ENCODE data around the gene ZNF628. TPM values are rescaled to one million over a fixed set of nuclear protein-coding genes. Genes with fewer than 3 reads are reported as not detected.

Gene ZNF628
- total RNA-seq, 2 experiments from 2014 or later: 6.7 to 9.1 TPM

DNA sequence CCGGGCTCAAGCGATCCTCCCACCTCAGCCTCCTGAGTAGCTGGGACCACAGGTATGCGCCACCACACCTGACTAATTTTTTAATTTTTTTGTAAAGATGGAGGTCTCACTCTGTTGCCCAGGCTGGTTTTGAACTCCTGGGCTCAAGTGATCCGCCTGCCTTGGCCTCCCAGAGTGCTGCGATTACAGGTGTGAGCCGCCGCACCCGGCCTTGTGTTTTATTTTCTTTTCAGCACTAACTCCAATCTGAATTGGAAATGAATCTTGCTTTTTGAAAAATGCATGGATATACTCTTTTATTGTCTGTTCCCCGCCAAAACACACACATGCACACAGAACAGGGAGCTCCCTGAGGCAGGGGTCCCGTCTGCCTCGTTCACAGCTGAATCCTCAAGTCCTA lies 13.7 kb upstream of the ZNF628 start:
- Mint-ChIP-seq H3K27me3 (peaks cover 2% of the 10 kb centered on the region), H3K4me3 (peak overlapping the region; percentile 81), H3K36me3 (ENCODE audit: low read depth) (no peaks in the 10 kb centered on the region), H3K9me3 (no peaks in the 10 kb centered on the region), H3K27ac (peak overlapping the region; percentile 44), H3K4me1 (peaks cover 26% of the 10 kb centered on the region)
- DNase-seq: no peak
- ChIA-PET CTCF (interaction anchor here (1.5 to 1.8 kb wide), 2 partner anchors 10 to 42 kb away, joined by 7 to 36 read pairs; no protein-coding TSS in a partner anchor), POLR2A (no interaction called here)

DNA sequence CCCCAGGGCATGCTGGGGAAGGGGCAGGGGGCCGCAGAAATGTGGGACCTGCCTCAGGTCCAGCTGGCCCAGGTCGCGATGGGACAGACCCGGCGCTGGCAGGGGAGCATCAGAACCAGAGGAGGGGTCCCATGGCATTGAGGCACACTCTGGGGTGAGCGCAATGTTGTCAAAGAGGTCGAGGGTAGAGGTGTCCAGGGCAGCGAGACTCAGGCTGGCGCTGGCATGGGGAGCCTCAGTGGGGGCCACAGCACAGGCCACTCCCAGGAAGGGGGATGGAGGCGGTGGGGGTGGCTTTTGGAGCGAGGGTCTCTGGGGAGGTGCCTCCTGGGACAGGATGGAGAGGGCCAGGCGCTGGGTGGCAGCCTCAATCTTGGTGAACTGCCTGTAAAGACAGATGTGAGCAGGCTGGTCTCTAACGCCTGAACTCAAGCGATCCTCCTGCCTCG lies 12.8 kb upstream of the ZNF628 start:
- Mint-ChIP-seq H3K27ac (no peak overlapping the region), H3K4me3 (no peak overlapping the region), H3K27me3 (peaks cover 2% of the 10 kb centered on the region), H3K9me3 (no peaks in the 10 kb centered on the region), H3K4me1 (peaks cover 29% of the 10 kb centered on the region), H3K36me3 (ENCODE audit: low read depth) (no peaks in the 10 kb centered on the region)
- ChIA-PET POLR2A (no interaction called here), CTCF (no interaction called here)
- no peak for DNase-seq

DNA sequence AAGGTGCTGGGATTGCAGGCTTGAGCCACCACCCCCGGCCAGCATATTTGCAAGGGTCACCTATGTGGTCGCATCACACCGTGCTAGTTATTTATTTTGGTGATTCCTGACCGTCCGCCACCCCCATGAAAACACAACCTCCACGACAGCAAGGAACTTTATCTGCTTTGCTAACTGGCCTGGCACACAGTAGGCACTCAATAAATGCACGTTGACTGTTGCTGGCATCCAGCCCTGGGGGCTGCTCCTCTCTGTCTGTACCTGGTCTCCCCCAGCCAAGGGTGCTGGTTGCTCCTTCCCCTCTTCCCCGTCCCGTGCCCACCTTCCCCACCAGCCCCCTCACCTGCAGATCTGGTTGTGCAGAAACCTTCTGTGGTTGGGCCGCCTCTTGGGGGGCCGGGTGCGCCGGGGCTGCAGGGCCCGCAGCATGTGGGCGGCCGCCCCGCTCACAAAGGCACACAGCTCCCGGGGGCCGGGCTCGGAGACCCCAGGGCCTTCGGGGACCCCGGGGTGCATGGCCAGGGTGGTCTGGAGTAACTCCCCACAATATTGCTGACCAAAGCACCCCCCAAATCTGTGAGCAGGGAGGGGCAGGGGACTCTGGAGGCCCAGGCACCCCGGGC lies 12.3 kb upstream of the ZNF628 start:
- CTCF ChIA-PET: no interaction called here
- no peak overlapping the region for H3K27ac Mint-ChIP-seq
- no peaks in the 10 kb centered on the region for H3K9me3 Mint-ChIP-seq
- H3K27me3 Mint-ChIP-seq: peaks cover 2% of the 10 kb centered on the region
- no peaks in the 10 kb centered on the region for H3K36me3 Mint-ChIP-seq (ENCODE audit: low read depth)
- POLR2A ChIA-PET: no interaction called here
- DNase-seq: no peak
- H3K4me1 Mint-ChIP-seq: peaks cover 29% of the 10 kb centered on the region
- no peak overlapping the region for H3K4me3 Mint-ChIP-seq

DNA sequence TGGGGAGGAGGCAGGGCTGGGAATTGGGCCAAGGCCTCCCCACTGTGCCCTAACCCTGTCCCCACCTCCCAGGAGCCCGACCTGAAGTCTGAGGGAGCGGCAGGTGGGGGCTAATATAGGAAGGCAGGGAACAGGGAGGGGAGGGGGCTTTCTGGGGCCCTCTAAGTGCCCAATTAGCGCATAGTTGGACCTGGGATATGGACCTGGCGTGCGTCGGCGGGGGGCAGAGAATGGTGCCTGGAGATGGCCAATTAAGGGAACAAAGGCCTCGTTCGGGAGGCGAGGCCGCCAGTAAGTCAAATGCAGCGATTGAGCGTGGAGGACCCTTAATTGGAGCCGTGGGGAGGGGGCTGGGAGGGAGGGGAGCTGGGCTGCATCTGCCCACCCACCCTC lies 11.8 kb upstream of the ZNF628 start, which contains the start of gene C19orf85:
Gene C19orf85, minus strand, starts transcription at position 90 of the 393 bp plus-strand sequence. CDS start 197 bp downstream, outside the sequence.
- no peak for DNase-seq
- peaks cover 29% of the 10 kb centered on the region for H3K4me1 Mint-ChIP-seq
- ChIA-PET POLR2A (no interaction called here), CTCF (no interaction called here)
- H3K27ac Mint-ChIP-seq: no peak within 1 kb of the TSS
- H3K4me3 Mint-ChIP-seq: no peak within 1 kb of the TSS
- H3K27me3 Mint-ChIP-seq: peaks cover 2% of the 10 kb centered on the region
- no peaks in the 10 kb centered on the region for H3K36me3 Mint-ChIP-seq (ENCODE audit: low read depth)
- no peaks in the 10 kb centered on the region for H3K9me3 Mint-ChIP-seq

DNA sequence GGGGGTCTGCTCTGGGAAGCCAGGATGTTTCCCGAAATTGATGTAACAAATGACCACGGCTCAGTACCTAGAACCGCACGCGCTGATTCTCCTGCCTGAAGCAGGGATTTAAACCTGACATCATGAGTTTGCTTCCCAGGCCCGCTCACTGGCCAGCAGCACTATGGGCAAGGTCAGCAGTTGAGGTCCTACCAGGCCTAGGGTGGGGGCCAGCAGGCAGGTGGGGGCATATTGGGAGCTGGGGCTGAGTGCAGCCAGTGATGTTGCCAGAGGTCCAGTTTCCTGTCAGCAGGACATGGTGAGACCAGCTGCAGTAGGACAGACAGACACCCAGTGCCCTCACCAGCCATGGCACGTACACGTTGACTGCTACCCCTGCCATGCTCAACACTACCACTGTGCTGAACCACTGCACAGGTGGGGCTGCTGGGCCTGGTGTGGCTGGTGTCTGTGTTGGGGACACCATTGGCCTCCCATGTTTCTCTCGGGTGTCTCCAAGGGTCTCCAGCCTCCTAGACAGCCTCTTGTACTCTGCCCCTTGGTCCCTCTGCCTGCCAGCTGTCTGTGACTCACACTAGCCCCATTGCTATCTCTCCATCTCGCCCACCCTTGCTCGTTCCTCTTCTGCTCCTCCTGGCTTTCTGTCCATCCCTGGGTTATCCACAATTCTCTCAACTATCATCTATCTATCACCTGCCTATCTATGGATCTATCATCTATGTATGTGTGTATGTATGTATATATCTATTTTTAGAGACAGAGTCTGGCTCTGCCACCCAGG lies 10.8 kb upstream of the ZNF628 start:
- peaks cover 2% of the 10 kb centered on the region for H3K27me3 Mint-ChIP-seq
- no peak overlapping the region for H3K27ac Mint-ChIP-seq
- H3K36me3 Mint-ChIP-seq (ENCODE audit: low read depth): no peaks in the 10 kb centered on the region
- H3K4me1 Mint-ChIP-seq: peaks cover 21% of the 10 kb centered on the region
- H3K9me3 Mint-ChIP-seq: no peaks in the 10 kb centered on the region
- ChIA-PET POLR2A (interaction anchor here (1.9 kb wide), 1 partner anchor 11 kb away, joined by 6 read pairs; the partner anchor contains the start of gene ZNF628), CTCF (interaction anchor here (2.7 to 3.8 kb wide), 2 partner anchors 11 to 167 kb away, joined by 10 to 40 read pairs; partner anchors contain the start of gene ZNF628)
- no peak overlapping the region for H3K4me3 Mint-ChIP-seq
- no peak for DNase-seq

DNA sequence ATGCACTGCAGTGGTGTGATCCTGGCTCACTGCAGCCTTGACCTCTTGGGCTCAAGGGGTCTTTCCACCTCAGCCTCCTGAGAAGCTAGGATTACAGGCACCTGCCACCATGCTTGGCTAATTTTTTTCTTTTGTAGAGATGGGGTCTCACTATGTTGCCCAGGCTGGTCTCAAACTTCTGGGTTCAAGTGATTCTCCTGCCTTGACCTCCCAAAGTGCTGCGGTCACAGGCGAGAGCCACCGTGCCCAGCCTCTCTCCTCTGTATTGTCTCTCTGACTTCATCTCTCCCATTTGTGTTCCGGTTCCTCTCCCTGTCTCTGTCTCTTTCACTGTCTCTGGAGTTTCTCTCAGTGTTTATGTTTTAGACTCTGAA lies 10.2 kb upstream of the ZNF628 start:
- no peak overlapping the region for H3K4me3 Mint-ChIP-seq
- ChIA-PET CTCF (interaction anchor here (0.8 to 4.0 kb wide), 10 partner anchors 11 to 325 kb away, joined by 3 to 63 read pairs (median 6); partner anchors contain the start of genes ZNF628 and ZNF865), POLR2A (interaction anchor here (1.0 to 1.9 kb wide), 2 partner anchors 10 to 38 kb away, joined by 4 to 6 read pairs; partner anchors contain the start of gene ZNF628)
- H3K9me3 Mint-ChIP-seq: no peaks in the 10 kb centered on the region
- H3K27ac Mint-ChIP-seq: no peak overlapping the region
- DNase-seq: no peak
- peaks cover 2% of the 10 kb centered on the region for H3K27me3 Mint-ChIP-seq
- H3K36me3 Mint-ChIP-seq (ENCODE audit: low read depth): no peaks in the 10 kb centered on the region
- peaks cover 15% of the 10 kb centered on the region for H3K4me1 Mint-ChIP-seq

DNA sequence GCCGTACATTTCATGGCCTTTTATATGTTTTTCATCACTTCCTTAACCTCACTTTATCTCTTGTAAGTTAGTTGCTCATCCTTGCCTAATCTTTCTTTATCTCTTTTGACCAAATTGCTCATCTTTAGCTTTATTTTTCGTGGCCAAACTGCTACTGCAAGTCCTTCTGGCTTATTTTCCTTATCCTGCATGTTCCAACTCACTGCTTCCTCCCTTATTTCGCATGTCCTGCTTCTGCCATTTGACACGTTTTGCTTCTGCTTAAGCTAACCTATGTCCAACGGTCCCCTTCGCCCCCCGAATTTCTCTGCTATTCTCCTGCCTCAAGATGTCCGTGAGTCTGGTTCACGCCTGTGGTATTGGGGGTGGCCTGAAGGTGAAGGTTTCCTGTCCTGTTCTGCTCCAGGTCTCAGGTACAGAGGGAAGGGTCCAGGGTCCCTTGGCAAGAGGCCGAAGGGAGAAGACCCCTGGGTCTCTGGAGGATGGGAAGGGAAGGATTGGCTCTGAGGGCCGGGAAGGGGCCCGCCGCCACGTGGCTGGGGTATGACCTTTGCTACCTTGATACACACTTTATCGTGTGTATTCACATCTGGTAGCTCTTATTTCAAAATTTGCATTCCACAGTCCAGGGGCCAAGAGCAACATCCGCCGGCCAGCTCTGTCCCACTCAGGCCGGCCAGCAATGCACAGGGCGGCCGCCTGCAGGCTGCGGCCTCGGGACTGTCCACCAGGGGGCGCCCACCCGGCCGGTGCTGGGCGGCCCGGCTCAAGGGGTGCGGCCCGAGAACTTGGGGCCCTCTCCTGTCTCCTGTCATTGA lies 9.0 kb upstream of the ZNF628 start:
- H3K9me3 Mint-ChIP-seq: no peaks in the 10 kb centered on the region
- peaks cover 6% of the 10 kb centered on the region for H3K4me1 Mint-ChIP-seq
- DNase-seq: peak; percentile 73
- H3K27ac Mint-ChIP-seq: no peak overlapping the region
- ChIA-PET CTCF (interaction anchor here (0.6 to 4.0 kb wide), 24 partner anchors 8 to 350 kb away, joined by 3 to 63 read pairs (median 4); partner anchors contain the start of genes NAT14, PPP1R12C, TMEM238 and ZNF628), POLR2A (interaction anchor here (0.9 to 1.9 kb wide), 3 partner anchors 9 to 37 kb away, joined by 3 to 6 read pairs (median 4); partner anchors contain the start of gene ZNF628)
- H3K27me3 Mint-ChIP-seq: peaks cover 2% of the 10 kb centered on the region
- H3K36me3 Mint-ChIP-seq (ENCODE audit: low read depth): no peaks in the 10 kb centered on the region
- H3K4me3 Mint-ChIP-seq: no peak overlapping the region

DNA sequence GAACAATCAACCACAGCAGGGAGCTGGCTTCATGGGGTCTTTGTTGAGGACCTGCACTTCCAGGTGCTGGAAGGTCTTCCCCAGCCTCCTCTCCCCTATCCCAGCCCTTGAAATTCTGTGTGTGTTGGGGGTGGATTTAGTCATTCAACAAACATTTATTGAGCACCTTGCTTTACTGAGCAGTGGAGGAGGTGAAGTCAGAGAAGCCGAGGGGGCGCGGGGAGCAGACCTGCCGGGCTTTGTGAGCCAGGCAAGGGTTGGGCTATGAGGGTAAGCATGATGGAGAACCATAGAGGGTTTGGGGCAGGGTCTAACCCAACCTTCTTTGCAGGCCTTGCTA lies 8.4 kb upstream of the ZNF628 start:
- Mint-ChIP-seq H3K27me3 (peaks cover 2% of the 10 kb centered on the region), H3K36me3 (ENCODE audit: low read depth) (no peaks in the 10 kb centered on the region), H3K4me3 (no peak overlapping the region), H3K27ac (no peak overlapping the region), H3K4me1 (peaks cover 6% of the 10 kb centered on the region), H3K9me3 (no peaks in the 10 kb centered on the region)
- ChIA-PET CTCF (interaction anchor here (0.6 to 4.0 kb wide), 14 partner anchors 9 to 327 kb away, joined by 3 to 63 read pairs (median 6); partner anchors contain the start of genes NAT14 and ZNF628), POLR2A (interaction anchor here (0.9 kb wide), 1 partner anchor 36 kb away, joined by 3 read pairs; no protein-coding TSS in a partner anchor)
- no peak for DNase-seq

DNA sequence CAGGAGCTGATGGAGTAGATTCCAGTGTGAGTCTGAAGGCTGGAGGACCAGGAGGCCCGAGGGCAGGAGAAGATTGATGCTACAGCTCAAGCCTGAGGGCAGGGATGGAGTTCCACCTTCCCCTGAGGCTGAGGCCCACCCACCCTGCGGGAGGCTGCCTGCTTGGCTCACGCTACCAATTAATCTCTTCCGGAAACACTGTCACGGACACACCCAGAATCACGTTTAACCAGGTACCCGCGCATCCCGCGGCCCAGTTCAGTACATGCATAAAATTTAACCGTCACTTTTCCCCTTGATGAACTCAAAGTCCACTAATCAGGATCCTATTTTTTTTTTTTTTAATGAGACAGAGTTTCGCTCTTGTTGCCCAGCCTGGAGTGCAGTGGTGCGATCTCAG lies 5.2 kb upstream of the ZNF628 start:
- POLR2A ChIA-PET: no interaction called here
- CTCF ChIA-PET: interaction anchor here (0.8 kb wide), 1 partner anchor 10 kb away, joined by 3 read pairs; the partner anchor contains the start of gene ISOC2
- DNase-seq: no peak
- no peaks in the 10 kb centered on the region for H3K36me3 Mint-ChIP-seq (ENCODE audit: low read depth)
- H3K27ac Mint-ChIP-seq: no peak overlapping the region
- H3K4me3 Mint-ChIP-seq: no peak overlapping the region
- H3K4me1 Mint-ChIP-seq: peaks cover 14% of the 10 kb centered on the region
- no peaks in the 10 kb centered on the region for H3K27me3 Mint-ChIP-seq
- H3K9me3 Mint-ChIP-seq: no peaks in the 10 kb centered on the region

DNA sequence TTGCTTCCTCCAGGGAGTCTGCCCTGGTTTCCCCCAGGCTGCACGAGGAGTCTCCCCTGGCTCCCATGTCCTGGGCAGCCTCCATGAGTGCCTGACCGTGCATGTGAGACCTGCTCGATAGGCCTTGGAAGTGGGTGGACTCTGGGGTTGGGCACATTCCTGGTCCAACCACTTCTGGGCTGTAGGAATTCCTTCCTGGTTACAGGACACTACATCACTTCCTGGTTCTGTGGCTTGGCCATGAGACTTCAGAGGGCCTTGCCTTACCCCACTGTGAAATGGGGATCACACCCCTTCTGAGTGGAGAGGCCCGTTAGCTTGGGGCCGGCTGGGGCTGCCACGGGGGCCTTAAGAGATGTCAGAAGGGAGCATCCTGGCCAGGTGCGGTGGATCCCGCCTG lies 4.0 kb upstream of the ZNF628 start:
- no peak for DNase-seq
- ChIA-PET CTCF (interaction anchor here (2.7 kb wide), 1 partner anchor 32 kb away, joined by 14 read pairs; no protein-coding TSS in a partner anchor), POLR2A (no interaction called here)
- no peaks in the 10 kb centered on the region for H3K36me3 Mint-ChIP-seq (ENCODE audit: low read depth)
- no peaks in the 10 kb centered on the region for H3K27me3 Mint-ChIP-seq
- H3K27ac Mint-ChIP-seq: no peak overlapping the region
- no peaks in the 10 kb centered on the region for H3K9me3 Mint-ChIP-seq
- H3K4me3 Mint-ChIP-seq: no peak overlapping the region
- H3K4me1 Mint-ChIP-seq: peaks cover 16% of the 10 kb centered on the region

DNA sequence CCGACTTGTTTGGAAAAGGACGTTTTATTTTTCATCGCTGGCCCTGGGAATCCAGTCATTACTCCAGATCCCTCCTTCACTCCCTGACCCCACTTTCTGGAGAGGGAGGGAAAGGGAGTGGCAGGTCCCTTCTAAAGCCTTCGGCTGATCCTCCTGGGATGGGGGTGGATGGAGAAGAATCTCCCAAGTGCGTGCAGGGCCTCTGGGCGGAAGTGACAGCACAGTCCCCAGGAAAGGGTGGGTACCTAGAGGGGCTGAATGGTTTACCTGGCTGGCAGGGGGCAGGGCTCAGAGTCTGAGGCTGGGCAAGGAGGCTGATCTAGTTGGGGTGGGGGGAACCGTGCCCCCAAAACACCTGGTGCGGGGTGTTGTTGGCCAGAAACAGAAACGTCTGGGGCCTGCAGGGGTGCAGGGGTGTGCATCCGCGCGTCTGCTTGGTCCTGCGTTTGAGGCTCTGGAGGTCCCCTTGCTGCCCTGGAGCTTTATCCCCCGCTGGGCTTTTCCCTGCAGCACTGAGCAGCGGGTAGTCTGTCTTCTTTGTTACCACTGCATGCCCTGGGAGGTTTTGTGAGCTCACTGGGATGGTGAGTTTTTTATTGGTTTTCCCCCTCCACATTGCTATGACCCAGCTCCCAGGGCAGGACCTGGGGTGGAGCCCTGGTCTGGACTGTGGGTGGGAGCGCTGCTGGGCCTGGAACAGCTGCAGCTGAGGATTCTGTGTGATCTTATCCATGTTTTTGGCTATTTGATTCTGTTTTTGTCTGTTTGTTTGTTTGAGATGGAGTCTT lies 3.0 kb upstream of the ZNF628 start:
- H3K27me3 Mint-ChIP-seq: no peaks in the 10 kb centered on the region
- ChIA-PET POLR2A (interaction anchor here (1.3 to 1.7 kb wide), 2 partner anchors 30 to 66 kb away, joined by 3 to 4 read pairs; partner anchors contain the start of gene UBE2S), CTCF (interaction anchor here (0.6 to 2.7 kb wide), 3 partner anchors 11 to 170 kb away, joined by 3 to 14 read pairs (median 3); partner anchors contain the start of gene NAT14)
- DNase-seq: no peak
- H3K9me3 Mint-ChIP-seq: no peaks in the 10 kb centered on the region
- H3K36me3 Mint-ChIP-seq (ENCODE audit: low read depth): no peaks in the 10 kb centered on the region
- no peak overlapping the region for H3K27ac Mint-ChIP-seq
- peaks cover 20% of the 10 kb centered on the region for H3K4me1 Mint-ChIP-seq
- no peak overlapping the region for H3K4me3 Mint-ChIP-seq
